Measurements from ENCODE around the gene PPP3CA. TPM values are rescaled to one million over a fixed set of nuclear protein-coding genes. Genes with fewer than 3 reads are reported as not detected.

PPP3CA gene
- polyA plus RNA-seq, 3 donors = 36.0 to 48.4 (median 47.3) TPM

GRCh38 chr4:101295691-101296090 lies 51.6 kb downstream of the PPP3CA start:
- DNase-seq (ENCODE audit: extremely low read depth in 1 of 11, low read depth in 9 of 11, low spot score in 4 of 11) = no peak

GRCh38 chr4:101294597-101294996 lies 52.7 kb downstream of the PPP3CA start:
- no peak for DNase-seq (ENCODE audit: extremely low read depth in 1 of 11, low read depth in 9 of 11, low spot score in 4 of 11)

- DNase-seq (ENCODE audit: extremely low read depth in 1 of 11, low read depth in 9 of 11, low spot score in 4 of 11) = no peak
Observed at GRCh38 chr4:101292901-101293300, 54.4 kb downstream of the PPP3CA start.

- DNase-seq (ENCODE audit: extremely low read depth in 1 of 11, low read depth in 9 of 11, low spot score in 4 of 11) = no peak
Observed at GRCh38 chr4:101292214-101292613, 55.1 kb downstream of the PPP3CA start.

- DNase-seq (ENCODE audit: extremely low read depth in 1 of 11, low read depth in 9 of 11, low spot score in 4 of 11) = no peak
Observed at GRCh38 chr4:101291198-101291597, 56.1 kb downstream of the PPP3CA start.

- no peak for DNase-seq (ENCODE audit: extremely low read depth in 1 of 11, low read depth in 9 of 11, low spot score in 4 of 11)
Observed at GRCh38 chr4:101290654-101291053, 56.7 kb downstream of the PPP3CA start.

GRCh38 chr4:101289306-101289705 lies 58.0 kb downstream of the PPP3CA start:
- no peak for DNase-seq (ENCODE audit: extremely low read depth in 1 of 11, low read depth in 9 of 11, low spot score in 4 of 11)

- no peak for DNase-seq (ENCODE audit: extremely low read depth in 1 of 11, low read depth in 9 of 11, low spot score in 4 of 11)
Observed at GRCh38 chr4:101288365-101289145, 58.8 kb downstream of the PPP3CA start.

- no peak for DNase-seq (ENCODE audit: extremely low read depth in 1 of 11, low read depth in 9 of 11, low spot score in 4 of 11)
Observed at GRCh38 chr4:101287324-101287723, 60.0 kb downstream of the PPP3CA start.

GRCh38 chr4:101286663-101287062 lies 60.7 kb downstream of the PPP3CA start:
- DNase-seq (ENCODE audit: extremely low read depth in 1 of 11, low read depth in 9 of 11, low spot score in 4 of 11) = no peak

- no peak for DNase-seq (ENCODE audit: extremely low read depth in 1 of 11, low read depth in 9 of 11, low spot score in 4 of 11)
Observed at GRCh38 chr4:101285985-101286384, 61.3 kb downstream of the PPP3CA start.

- DNase-seq (ENCODE audit: extremely low read depth in 1 of 11, low read depth in 9 of 11, low spot score in 4 of 11) = no peak
Observed at GRCh38 chr4:101284546-101284945, 62.8 kb downstream of the PPP3CA start.

GRCh38 chr4:101283434-101283833 lies 63.9 kb downstream of the PPP3CA start:
- DNase-seq (ENCODE audit: extremely low read depth in 1 of 11, low read depth in 9 of 11, low spot score in 4 of 11) = no peak

- DNase-seq (ENCODE audit: extremely low read depth in 1 of 11, low read depth in 9 of 11, low spot score in 4 of 11) = no peak
Observed at GRCh38 chr4:101282076-101282844, 65.1 kb downstream of the PPP3CA start.

GRCh38 chr4:101280866-101281600 lies 66.3 kb downstream of the PPP3CA start:
- no peak for DNase-seq (ENCODE audit: extremely low read depth in 1 of 11, low read depth in 9 of 11, low spot score in 4 of 11)

- DNase-seq (ENCODE audit: extremely low read depth in 1 of 11, low read depth in 9 of 11, low spot score in 4 of 11) = peak in 5 of 11 donors; percentile 23 to 35 (median 28)
Observed at GRCh38 chr4:101279377-101279871, 67.9 kb downstream of the PPP3CA start.

- no peak for DNase-seq (ENCODE audit: extremely low read depth in 1 of 11, low read depth in 9 of 11, low spot score in 4 of 11)
Observed at GRCh38 chr4:101277671-101278070, 69.7 kb downstream of the PPP3CA start.

- no peak for DNase-seq (ENCODE audit: extremely low read depth in 1 of 11, low read depth in 9 of 11, low spot score in 4 of 11)
Observed at GRCh38 chr4:101276661-101277060, 70.7 kb downstream of the PPP3CA start.

GRCh38 chr4:101274888-101275752 lies 72.2 kb downstream of the PPP3CA start:
- no peak for DNase-seq (ENCODE audit: extremely low read depth in 1 of 11, low read depth in 9 of 11, low spot score in 4 of 11)
